HCT116 (cell line): Measurements from ENCODE around the gene FAR1. TPM values are rescaled to one million over a fixed set of nuclear protein-coding genes. Genes with fewer than 3 reads are reported as not detected.
A peak's percentile ranks its signal among the peaks of the same experiment; 100 is the strongest.

Experiments used
- ATAC-seq: fragments of 200-7000 bp; cut with Tn5 transposase; 2 replicates; pipeline ENCODE4 v1.9.1; 2020; ENCODE audit warnings: mild to moderate bottlenecking, moderate library complexity
- BruUV-seq: library from RNA; stranded (reverse); fragments of 400-500 nt; replicated peaks from 2 replicates; lab custom pipeline; 2021; lab: Mats Ljungman, UMichigan
- CTCF ChIA-PET: fragments of 300-600 bp; sonication (Branson Sonifier 250); formaldehyde crosslinking; loops from one replicate; lab custom pipeline; 2021; ENCODE audit warnings: antibody characterized with exemption; lab: Charles Lee
- POLR2A ChIA-PET: fragments of 300-600, 350-600 bp; sonication (Branson Sonifier 250); formaldehyde crosslinking; loops from one replicate; lab custom pipeline; 2021; ENCODE audit warnings: antibody characterized with exemption; lab: Charles Lee
- RAD21 ChIA-PET, 2 experiments: fragments of 300-600 bp; sonication (Branson Sonifier 250); formaldehyde crosslinking; loops; one replicate each; lab custom pipeline; 2023; ENCODE audit warnings: low total read pairs in 2 of 2; ENCODE audit not compliant: uncharacterized antibody in 2 of 2, unreplicated experiment in 2 of 2, low non-redundant PET in 1 of 2; lab: Charles Lee
- DNase-seq: peaks from one replicate; pipeline ENCODE4 v3.0.0-alpha.2; 2010; ENCODE audit warnings: low read depth, low spot score
- H2AFZ ChIP-seq: fragments of 200-600 bp; shearing (Covaris generic), sonication (generic); 2 replicates; pipeline ENCODE4 v1.6.1; 2017; ENCODE audit warnings: low read depth, mixed run types, mixed read lengths, antibody characterized with exemption, low read length; ENCODE audit not compliant: poor library complexity, severe bottlenecking
- H3K27ac ChIP-seq: 2 replicates; pipeline ENCODE4 v1.5.1; 2012; ENCODE audit warnings: low read depth, low read length
- H3K27me3 ChIP-seq: fragments of 200-600 bp; sonication (generic); 2 replicates; pipeline ENCODE4 v1.6.1; 2016; ENCODE audit warnings: mixed run types, low read length, mixed read lengths; ENCODE audit not compliant: insufficient read depth
- H3K36me3 ChIP-seq, 2 experiments: fragments of 200-500 bp in 1 of 2; fragments of 200-600 bp in 1 of 2; sonication (Bioruptor generic) in 1 of 2; sonication (generic) in 1 of 2; 2 replicates each; pipeline versions ENCODE4 v1.5.1 to v1.6.1; 2014 to 2016; ENCODE audit warnings: low read length in 2 of 2, inconsistent platforms in 1 of 2, mixed read lengths in 1 of 2, mixed run types in 1 of 2; ENCODE audit not compliant: insufficient read depth in 2 of 2, control insufficient read depth in 1 of 2
- H3K4me1 ChIP-seq, 2 experiments: fragments of 200-600 bp in 1 of 2; sonication (generic) in 1 of 2; 2 replicates each; pipeline versions ENCODE4 v1.5.1 to v1.6.1; 2012 to 2017; ENCODE audit warnings: low read length in 2 of 2, inconsistent platforms in 1 of 2, mild to moderate bottlenecking in 1 of 2, mixed read lengths in 1 of 2, mixed run types in 1 of 2, moderate library complexity in 1 of 2; ENCODE audit not compliant: insufficient read depth in 2 of 2, control insufficient read depth in 1 of 2
- H3K4me2 ChIP-seq: fragments of 200-600 bp; sonication (generic); 2 replicates; pipeline ENCODE4 v1.6.1; 2017; ENCODE audit warnings: mixed run types, low read length, mixed read lengths
- H3K4me3 ChIP-seq, 2 experiments: fragments of 200-600 bp in 1 of 2; sonication (generic) in 1 of 2; replicated peaks in 1 of 2; 2 replicates each; pipeline ENCODE4 v1.5.1; 2011 to 2016; ENCODE audit warnings: low read length in 2 of 2, control low read depth in 1 of 2, low read depth in 1 of 2, mild to moderate bottlenecking in 1 of 2, mixed read lengths in 1 of 2, mixed run types in 1 of 2
- H3K79me2 ChIP-seq: fragments of 200-600 bp; sonication (generic); 2 replicates; pipeline ENCODE4 v1.6.1; 2017; ENCODE audit warnings: mild to moderate bottlenecking, mixed run types, low read length, moderate library complexity, mixed read lengths; ENCODE audit not compliant: insufficient read depth
- H3K9ac ChIP-seq: fragments of 200-600 bp; sonication (generic); 2 replicates; pipeline ENCODE4 v1.6.1; 2016; ENCODE audit warnings: low read length, mixed read lengths
- H3K9me2 ChIP-seq: fragments of 200-600 bp; sonication (generic), shearing (Covaris generic); 2 replicates; pipeline ENCODE4 v1.6.1; 2017; ENCODE audit warnings: mixed run types, mild to moderate bottlenecking, moderate library complexity; ENCODE audit not compliant: insufficient read depth
- H3K9me3 ChIP-seq, 2 experiments: fragments of 200-500 bp in 1 of 2; fragments of 200-600 bp in 1 of 2; sonication (Bioruptor generic) in 1 of 2; sonication (generic) in 1 of 2; 2 replicates each; pipeline ENCODE4 v1.6.1; 2014 to 2017; ENCODE audit warnings: low read length in 2 of 2, mixed read lengths in 2 of 2, inconsistent platforms in 1 of 2, low read depth in 1 of 2, mild to moderate bottlenecking in 1 of 2, mixed run types in 1 of 2, moderate library complexity in 1 of 2; ENCODE audit not compliant: control insufficient read depth in 1 of 2, insufficient read depth in 1 of 2
- H4K20me1 ChIP-seq: fragments of 200-600 bp; sonication (generic), shearing (Covaris generic); 2 replicates; pipeline ENCODE4 v1.6.1; 2017; ENCODE audit warnings: mixed run types, mild to moderate bottlenecking, moderate library complexity; ENCODE audit not compliant: insufficient read depth
- ATF3 ChIP-seq: IDR thresholded peaks from 2 replicates; pipeline ENCODE4 v1.6.1; 2012
- CBX3 ChIP-seq: IDR thresholded peaks from 2 replicates; pipeline ENCODE4 v1.6.1; 2012; ENCODE audit warnings: low read depth
- EGR1 ChIP-seq: IDR thresholded peaks from 2 replicates; pipeline ENCODE4 v1.6.1; 2012; ENCODE audit warnings: low read depth
- ELF1 ChIP-seq: IDR thresholded peaks from 2 replicates; pipeline ENCODE4 v1.6.1; 2012; ENCODE audit warnings: low read depth, borderline replicate concordance
- EZH2phosphoT487 ChIP-seq: fragments of 200-600 bp; IDR thresholded peaks from 2 replicates; pipeline ENCODE4 v1.6.1; 2018; ENCODE audit warnings: antibody characterized with exemption, borderline replicate concordance
- FOSL1 ChIP-seq: IDR thresholded peaks from 2 replicates; pipeline ENCODE4 v1.6.1; 2012; ENCODE audit warnings: low read depth
- MAX ChIP-seq: IDR thresholded peaks from 2 replicates; pipeline ENCODE4 v1.6.1; 2012
- POLR2A ChIP-seq: IDR thresholded peaks from 2 replicates; pipeline ENCODE4 v1.7.0; 2011; ENCODE audit warnings: borderline replicate concordance; ENCODE audit not compliant: insufficient read depth, insufficient read length; ENCODE audit errors: extremely low read depth
- POLR2AphosphoS5 ChIP-seq: IDR thresholded peaks from 2 replicates; pipeline ENCODE4 v1.6.1; 2011; ENCODE audit warnings: mild to moderate bottlenecking, low read depth, low read length, moderate library complexity
- RAD21 ChIP-seq: IDR thresholded peaks from 2 replicates; pipeline ENCODE4 v1.6.1; 2012; ENCODE audit warnings: low read depth, mild to moderate bottlenecking
- SIN3A ChIP-seq: IDR thresholded peaks from 2 replicates; pipeline ENCODE4 v1.6.1; 2012; ENCODE audit warnings: low read depth
- SRF ChIP-seq: IDR thresholded peaks from 2 replicates; pipeline ENCODE4 v1.6.1; 2012; ENCODE audit warnings: low read depth
- TCF7L2 ChIP-seq: IDR thresholded peaks from 2 replicates; pipeline ENCODE4 v1.7.0; 2011; ENCODE audit warnings: borderline replicate concordance, inconsistent platforms; ENCODE audit not compliant: insufficient read depth, insufficient read length; ENCODE audit errors: extremely low read depth
- YY1 ChIP-seq: IDR thresholded peaks from 2 replicates; pipeline ENCODE4 v1.6.1; 2011; ENCODE audit warnings: low read length, low read depth, moderate library complexity, mild to moderate bottlenecking; ENCODE audit not compliant: insufficient replicate concordance; ENCODE audit errors: extremely low read depth
- ZBTB33 ChIP-seq: IDR thresholded peaks from 2 replicates; pipeline ENCODE4 v1.6.1; 2011; ENCODE audit warnings: mild to moderate bottlenecking, low read length, moderate library complexity; ENCODE audit not compliant: insufficient replicate concordance; ENCODE audit errors: extremely low read depth
- ZFX ChIP-seq: fragments of 450-650 bp; IDR thresholded peaks from 2 replicates; pipeline ENCODE4 v1.6.1; 2017
- ZNF274 ChIP-seq: fragments of 200-500 bp; sonication (Bioruptor generic); IDR thresholded peaks from 2 replicates; pipeline ENCODE4 v1.6.1; 2014; ENCODE audit warnings: mild to moderate bottlenecking, low read depth, low read length, inconsistent platforms
- intact Hi-C: fragments of 100-400 bp; cut with micrococcal nuclease; formaldehyde crosslinking; loops from 2 replicates; pipeline ENCODE4 v1.10.0; 2022
- total RNA-seq: library from RNA; stranded (reverse); gene quantifications from one replicate; pipeline ENCODE4 v1.2.1, GENCODE V29; 2021; ENCODE audit not compliant: unreplicated experiment
- TF ChIP-seq, protein P1 (sequence below): IDR thresholded peaks from 2 replicates; pipeline ENCODE4 v1.6.1; 2012; ENCODE audit warnings: low read depth
- TF ChIP-seq, protein P2 (sequence below), 3 experiments: fragments of 200-600 bp in 1 of 3; sonication (generic) in 1 of 3; IDR thresholded peaks in 2 of 3; conservative IDR thresholded peaks in 1 of 3; 2 replicates each; pipeline ENCODE4 v1.5.1; 2012 to 2017; ENCODE audit warnings: low read depth in 2 of 3, low read length in 2 of 3, antibody characterized with exemption in 1 of 3, borderline replicate concordance in 1 of 3, control low read depth in 1 of 3, mild to moderate bottlenecking in 1 of 3, mixed read lengths in 1 of 3, mixed run types in 1 of 3, moderate library complexity in 1 of 3; ENCODE audit not compliant: insufficient read depth in 1 of 3

FAR1 gene
- total RNA-seq, 1 experiment from 2014 or later, result 74.3 TPM

DNA sequence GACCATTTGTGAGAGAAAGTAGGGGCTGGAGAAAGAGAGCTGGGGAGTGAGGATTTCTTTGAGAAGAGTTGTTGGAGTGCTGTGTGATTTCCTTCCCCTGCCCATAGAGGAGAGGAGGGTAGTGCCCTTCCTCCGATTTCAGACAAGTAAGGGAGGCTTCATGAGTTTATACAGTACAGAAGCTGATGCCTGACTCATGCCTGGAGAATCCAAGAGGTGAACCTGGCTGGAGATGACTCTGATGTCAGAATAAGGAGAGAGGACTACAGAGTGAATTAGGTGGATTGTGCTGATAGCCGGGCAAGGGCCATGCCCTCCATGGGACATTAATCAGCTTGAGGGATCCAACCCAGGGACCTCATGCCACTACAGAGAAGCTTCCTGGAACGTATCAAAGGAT, 91.6 kb downstream of the FAR1 start:
- BruUV-seq, result no TSS peak
- Histone ChIP-seq H3K79me2 (no peaks in the 10 kb centered on the region), H4K20me1 (no peaks in the 10 kb centered on the region), H2AFZ (no peak overlapping the region), H3K27me3 (no peaks in the 10 kb centered on the region), H3K9ac (no peak overlapping the region), H3K36me3 (no peaks in the 10 kb centered on the region), H3K9me3 (no peaks in the 10 kb centered on the region), H3K27ac (no peak overlapping the region), H3K9me2 (no peaks in the 10 kb centered on the region), H3K4me2 (peak overlapping the region; percentile 10; the same call in 1 of the 2 replicates), H3K4me1 (peaks cover 0 to 11% of the 10 kb centered on the region in 2 experiments; a peak in 2 of 4 replicates), H3K4me3 (no peak overlapping the region)
- ATAC-seq (peak; percentile 32; the same call in 1 of the 2 replicates), DNase-seq (no peak)
- ChIA-PET RAD21 (no interaction called here), POLR2A (no interaction called here), CTCF (interaction anchor here (2.1 kb wide), 1 partner anchor 16 kb away, joined by 5 read pairs; no protein-coding TSS in a partner anchor)
- intact Hi-C loops, result no loop called here
- TF ChIP-seq POLR2AphosphoS5 (no peak), EGR1 (no peak), POLR2A (no peak), ZNF274 (no peak), RAD21 (no peak), YY1 (no peak), CBX3 (no peak), ZBTB33 (no peak), FOSL1 (no peak), ELF1 (no peak), ATF3 (no peak), TCF7L2 (no peak), SRF (no peak), EZH2phosphoT487 (no peak), SIN3A (no peak), ZFX (no peak), MAX (no peak)
- TF ChIP-seq, protein P1, sequence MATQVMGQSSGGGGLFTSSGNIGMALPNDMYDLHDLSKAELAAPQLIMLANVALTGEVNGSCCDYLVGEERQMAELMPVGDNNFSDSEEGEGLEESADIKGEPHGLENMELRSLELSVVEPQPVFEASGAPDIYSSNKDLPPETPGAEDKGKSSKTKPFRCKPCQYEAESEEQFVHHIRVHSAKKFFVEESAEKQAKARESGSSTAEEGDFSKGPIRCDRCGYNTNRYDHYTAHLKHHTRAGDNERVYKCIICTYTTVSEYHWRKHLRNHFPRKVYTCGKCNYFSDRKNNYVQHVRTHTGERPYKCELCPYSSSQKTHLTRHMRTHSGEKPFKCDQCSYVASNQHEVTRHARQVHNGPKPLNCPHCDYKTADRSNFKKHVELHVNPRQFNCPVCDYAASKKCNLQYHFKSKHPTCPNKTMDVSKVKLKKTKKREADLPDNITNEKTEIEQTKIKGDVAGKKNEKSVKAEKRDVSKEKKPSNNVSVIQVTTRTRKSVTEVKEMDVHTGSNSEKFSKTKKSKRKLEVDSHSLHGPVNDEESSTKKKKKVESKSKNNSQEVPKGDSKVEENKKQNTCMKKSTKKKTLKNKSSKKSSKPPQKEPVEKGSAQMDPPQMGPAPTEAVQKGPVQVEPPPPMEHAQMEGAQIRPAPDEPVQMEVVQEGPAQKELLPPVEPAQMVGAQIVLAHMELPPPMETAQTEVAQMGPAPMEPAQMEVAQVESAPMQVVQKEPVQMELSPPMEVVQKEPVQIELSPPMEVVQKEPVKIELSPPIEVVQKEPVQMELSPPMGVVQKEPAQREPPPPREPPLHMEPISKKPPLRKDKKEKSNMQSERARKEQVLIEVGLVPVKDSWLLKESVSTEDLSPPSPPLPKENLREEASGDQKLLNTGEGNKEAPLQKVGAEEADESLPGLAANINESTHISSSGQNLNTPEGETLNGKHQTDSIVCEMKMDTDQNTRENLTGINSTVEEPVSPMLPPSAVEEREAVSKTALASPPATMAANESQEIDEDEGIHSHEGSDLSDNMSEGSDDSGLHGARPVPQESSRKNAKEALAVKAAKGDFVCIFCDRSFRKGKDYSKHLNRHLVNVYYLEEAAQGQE, result no peak
- TF ChIP-seq, protein P2, sequence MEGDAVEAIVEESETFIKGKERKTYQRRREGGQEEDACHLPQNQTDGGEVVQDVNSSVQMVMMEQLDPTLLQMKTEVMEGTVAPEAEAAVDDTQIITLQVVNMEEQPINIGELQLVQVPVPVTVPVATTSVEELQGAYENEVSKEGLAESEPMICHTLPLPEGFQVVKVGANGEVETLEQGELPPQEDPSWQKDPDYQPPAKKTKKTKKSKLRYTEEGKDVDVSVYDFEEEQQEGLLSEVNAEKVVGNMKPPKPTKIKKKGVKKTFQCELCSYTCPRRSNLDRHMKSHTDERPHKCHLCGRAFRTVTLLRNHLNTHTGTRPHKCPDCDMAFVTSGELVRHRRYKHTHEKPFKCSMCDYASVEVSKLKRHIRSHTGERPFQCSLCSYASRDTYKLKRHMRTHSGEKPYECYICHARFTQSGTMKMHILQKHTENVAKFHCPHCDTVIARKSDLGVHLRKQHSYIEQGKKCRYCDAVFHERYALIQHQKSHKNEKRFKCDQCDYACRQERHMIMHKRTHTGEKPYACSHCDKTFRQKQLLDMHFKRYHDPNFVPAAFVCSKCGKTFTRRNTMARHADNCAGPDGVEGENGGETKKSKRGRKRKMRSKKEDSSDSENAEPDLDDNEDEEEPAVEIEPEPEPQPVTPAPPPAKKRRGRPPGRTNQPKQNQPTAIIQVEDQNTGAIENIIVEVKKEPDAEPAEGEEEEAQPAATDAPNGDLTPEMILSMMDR (IDR thresholded peaks at IDR 0.05 in 2 of 3, conservative IDR thresholded peaks at IDR 0.05 in 1 of 3; ENCODE audit: borderline replicate concordance in 1 of 3, insufficient read depth in 1 of 3, low read depth in 2 of 3, low read length in 2 of 3), result no peak
